Measurements from ENCODE around the gene FLRT2. TPM values are rescaled to one million over a fixed set of nuclear protein-coding genes. Genes with fewer than 3 reads are reported as not detected.

The FLRT2 gene
- total and polyA plus RNA-seq, 9 of the 15 experiments (the other 6 are each of a cell fraction or from before 2014, with no cell fraction given): 0.02 TPM; not detected in 8

- no peak for TF ChIP-seq CBX8 (IDR thresholded peaks at IDR 0.05; ENCODE audit: borderline replicate concordance, extremely low read depth, low read depth, low read length, poor library complexity, severe bottlenecking)
- TF ChIP-seq, protein P1, sequence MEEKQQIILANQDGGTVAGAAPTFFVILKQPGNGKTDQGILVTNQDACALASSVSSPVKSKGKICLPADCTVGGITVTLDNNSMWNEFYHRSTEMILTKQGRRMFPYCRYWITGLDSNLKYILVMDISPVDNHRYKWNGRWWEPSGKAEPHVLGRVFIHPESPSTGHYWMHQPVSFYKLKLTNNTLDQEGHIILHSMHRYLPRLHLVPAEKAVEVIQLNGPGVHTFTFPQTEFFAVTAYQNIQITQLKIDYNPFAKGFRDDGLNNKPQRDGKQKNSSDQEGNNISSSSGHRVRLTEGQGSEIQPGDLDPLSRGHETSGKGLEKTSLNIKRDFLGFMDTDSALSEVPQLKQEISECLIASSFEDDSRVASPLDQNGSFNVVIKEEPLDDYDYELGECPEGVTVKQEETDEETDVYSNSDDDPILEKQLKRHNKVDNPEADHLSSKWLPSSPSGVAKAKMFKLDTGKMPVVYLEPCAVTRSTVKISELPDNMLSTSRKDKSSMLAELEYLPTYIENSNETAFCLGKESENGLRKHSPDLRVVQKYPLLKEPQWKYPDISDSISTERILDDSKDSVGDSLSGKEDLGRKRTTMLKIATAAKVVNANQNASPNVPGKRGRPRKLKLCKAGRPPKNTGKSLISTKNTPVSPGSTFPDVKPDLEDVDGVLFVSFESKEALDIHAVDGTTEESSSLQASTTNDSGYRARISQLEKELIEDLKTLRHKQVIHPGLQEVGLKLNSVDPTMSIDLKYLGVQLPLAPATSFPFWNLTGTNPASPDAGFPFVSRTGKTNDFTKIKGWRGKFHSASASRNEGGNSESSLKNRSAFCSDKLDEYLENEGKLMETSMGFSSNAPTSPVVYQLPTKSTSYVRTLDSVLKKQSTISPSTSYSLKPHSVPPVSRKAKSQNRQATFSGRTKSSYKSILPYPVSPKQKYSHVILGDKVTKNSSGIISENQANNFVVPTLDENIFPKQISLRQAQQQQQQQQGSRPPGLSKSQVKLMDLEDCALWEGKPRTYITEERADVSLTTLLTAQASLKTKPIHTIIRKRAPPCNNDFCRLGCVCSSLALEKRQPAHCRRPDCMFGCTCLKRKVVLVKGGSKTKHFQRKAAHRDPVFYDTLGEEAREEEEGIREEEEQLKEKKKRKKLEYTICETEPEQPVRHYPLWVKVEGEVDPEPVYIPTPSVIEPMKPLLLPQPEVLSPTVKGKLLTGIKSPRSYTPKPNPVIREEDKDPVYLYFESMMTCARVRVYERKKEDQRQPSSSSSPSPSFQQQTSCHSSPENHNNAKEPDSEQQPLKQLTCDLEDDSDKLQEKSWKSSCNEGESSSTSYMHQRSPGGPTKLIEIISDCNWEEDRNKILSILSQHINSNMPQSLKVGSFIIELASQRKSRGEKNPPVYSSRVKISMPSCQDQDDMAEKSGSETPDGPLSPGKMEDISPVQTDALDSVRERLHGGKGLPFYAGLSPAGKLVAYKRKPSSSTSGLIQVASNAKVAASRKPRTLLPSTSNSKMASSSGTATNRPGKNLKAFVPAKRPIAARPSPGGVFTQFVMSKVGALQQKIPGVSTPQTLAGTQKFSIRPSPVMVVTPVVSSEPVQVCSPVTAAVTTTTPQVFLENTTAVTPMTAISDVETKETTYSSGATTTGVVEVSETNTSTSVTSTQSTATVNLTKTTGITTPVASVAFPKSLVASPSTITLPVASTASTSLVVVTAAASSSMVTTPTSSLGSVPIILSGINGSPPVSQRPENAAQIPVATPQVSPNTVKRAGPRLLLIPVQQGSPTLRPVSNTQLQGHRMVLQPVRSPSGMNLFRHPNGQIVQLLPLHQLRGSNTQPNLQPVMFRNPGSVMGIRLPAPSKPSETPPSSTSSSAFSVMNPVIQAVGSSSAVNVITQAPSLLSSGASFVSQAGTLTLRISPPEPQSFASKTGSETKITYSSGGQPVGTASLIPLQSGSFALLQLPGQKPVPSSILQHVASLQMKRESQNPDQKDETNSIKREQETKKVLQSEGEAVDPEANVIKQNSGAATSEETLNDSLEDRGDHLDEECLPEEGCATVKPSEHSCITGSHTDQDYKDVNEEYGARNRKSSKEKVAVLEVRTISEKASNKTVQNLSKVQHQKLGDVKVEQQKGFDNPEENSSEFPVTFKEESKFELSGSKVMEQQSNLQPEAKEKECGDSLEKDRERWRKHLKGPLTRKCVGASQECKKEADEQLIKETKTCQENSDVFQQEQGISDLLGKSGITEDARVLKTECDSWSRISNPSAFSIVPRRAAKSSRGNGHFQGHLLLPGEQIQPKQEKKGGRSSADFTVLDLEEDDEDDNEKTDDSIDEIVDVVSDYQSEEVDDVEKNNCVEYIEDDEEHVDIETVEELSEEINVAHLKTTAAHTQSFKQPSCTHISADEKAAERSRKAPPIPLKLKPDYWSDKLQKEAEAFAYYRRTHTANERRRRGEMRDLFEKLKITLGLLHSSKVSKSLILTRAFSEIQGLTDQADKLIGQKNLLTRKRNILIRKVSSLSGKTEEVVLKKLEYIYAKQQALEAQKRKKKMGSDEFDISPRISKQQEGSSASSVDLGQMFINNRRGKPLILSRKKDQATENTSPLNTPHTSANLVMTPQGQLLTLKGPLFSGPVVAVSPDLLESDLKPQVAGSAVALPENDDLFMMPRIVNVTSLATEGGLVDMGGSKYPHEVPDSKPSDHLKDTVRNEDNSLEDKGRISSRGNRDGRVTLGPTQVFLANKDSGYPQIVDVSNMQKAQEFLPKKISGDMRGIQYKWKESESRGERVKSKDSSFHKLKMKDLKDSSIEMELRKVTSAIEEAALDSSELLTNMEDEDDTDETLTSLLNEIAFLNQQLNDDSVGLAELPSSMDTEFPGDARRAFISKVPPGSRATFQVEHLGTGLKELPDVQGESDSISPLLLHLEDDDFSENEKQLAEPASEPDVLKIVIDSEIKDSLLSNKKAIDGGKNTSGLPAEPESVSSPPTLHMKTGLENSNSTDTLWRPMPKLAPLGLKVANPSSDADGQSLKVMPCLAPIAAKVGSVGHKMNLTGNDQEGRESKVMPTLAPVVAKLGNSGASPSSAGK (IDR thresholded peaks at IDR 0.05): no peak
- TF ChIP-seq ELF1 (tag; IDR thresholded peaks at IDR 0.05): no peak
- no peak for TF ChIP-seq ZNF41 (CRISPR knock-in tag; conservative IDR thresholded peaks at IDR 0.05)
- no peak for TF ChIP-seq ZNF217 (CRISPR knock-in tag; IDR thresholded peaks at IDR 0.05)
- TF ChIP-seq, protein P2, sequence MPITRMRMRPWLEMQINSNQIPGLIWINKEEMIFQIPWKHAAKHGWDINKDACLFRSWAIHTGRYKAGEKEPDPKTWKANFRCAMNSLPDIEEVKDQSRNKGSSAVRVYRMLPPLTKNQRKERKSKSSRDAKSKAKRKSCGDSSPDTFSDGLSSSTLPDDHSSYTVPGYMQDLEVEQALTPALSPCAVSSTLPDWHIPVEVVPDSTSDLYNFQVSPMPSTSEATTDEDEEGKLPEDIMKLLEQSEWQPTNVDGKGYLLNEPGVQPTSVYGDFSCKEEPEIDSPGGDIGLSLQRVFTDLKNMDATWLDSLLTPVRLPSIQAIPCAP (CRISPR knock-in tag; IDR thresholded peaks at IDR 0.05; ENCODE audit: borderline replicate concordance): no peak
- no peak for TF ChIP-seq GTF2A2 (tag; IDR thresholded peaks at IDR 0.05)
- TF ChIP-seq ZNF124 (CRISPR knock-in tag; IDR thresholded peaks at IDR 0.05): no peak
- TF ChIP-seq SREBF1 (IDR thresholded peaks at IDR 0.05; ENCODE audit: borderline replicate concordance, low read depth, low read length): no peak
These were observed 5.4 kb downstream of the FLRT2 start (continued) for GRCh38 chr14:85535321-85535720.

Measured in K562 (cell line).